SKM-1 treated with dmso at 0.1 percent for 144 hours (cell line): ENCODE measurements around the gene MALSU1.

Experiments used
- DNase-seq: peaks from one replicate; lab custom pipeline; 2025; ENCODE audit not compliant: unreplicated experiment; lab: John Stamatoyannopoulos, UW

Gene MALSU1

DNA sequence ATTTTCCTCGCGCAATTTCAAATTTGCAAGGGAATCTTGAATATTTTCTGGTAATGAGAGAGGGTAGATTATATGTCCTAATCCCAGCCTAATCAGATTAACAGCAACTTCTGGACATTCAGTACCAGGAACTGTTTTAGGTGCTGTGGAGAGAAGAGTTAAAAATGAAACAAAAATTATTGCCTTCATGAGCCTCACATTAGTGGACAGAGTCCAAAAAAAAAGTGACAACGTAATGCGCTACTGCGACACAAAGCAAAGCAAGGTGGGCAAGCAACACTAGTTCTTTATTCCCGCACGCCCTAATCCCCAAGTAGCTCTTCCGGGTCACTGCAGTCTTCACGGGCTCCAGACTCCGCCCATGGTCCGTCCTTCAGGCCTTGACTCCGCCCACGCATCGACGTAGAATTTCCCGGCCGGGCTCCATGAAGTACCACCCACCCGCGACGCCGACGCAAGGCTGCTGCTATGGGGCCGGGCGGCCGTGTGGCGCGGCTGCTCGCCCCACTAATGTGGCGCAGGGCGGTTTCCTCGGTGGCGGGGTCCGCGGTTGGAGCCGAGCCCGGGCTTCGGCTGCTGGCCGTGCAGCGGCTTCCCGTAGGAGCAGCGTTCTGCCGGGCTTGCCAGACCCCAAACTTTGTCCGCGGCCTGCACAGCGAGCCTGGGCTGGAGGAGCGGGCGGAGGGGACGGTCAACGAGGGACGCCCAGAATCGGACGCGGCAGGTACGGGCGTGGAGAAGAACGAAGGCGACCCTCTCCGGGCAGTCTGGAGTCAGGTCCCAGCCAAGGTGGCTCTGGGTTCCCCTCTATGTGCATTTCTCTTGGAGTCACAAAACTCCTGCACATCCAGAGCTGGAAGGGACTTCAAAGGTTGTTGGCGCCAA is at the start of gene MALSU1:
TSS of gene MALSU1 (plus strand) at position 455 of the 885 bp plus-strand sequence. CDS start at position 469, 14 bp downstream.
- peak; percentile 98 for DNase-seq

- DNase-seq: no peak
Measured at GRCh38 chr7:23249486-23249885, 49.7 kb upstream of the MALSU1 start.

DNA sequence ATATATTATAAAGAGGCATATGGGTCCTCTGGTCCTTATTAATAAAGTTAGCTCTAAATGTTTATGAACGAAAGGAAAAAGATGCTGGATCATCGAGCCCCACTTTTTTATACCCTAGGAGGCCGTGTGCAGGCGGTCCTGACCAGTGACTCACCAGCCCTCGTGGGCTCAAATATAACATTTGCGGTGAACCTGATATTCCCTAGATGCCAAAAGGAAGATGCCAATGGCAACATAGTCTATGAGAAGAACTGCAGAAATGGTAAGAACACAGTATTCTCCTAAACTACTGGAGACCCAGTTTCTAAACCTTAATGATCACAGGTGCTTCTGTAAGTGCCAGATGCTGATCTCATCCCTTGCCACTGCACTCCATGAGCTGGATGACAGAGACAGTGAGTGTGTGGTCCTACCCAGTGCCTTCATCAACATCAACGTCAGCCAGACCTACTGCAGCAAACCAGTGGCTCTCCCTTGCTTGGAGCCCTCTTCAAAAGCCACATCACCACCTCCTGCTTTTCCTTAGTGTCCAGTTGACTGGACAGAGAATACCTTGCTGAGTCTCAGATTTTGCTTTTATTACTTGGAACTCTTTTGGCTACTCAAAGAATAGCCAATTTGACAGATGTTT is 45.0 kb upstream of the MALSU1 start:
- DNase-seq: no peak

DNA sequence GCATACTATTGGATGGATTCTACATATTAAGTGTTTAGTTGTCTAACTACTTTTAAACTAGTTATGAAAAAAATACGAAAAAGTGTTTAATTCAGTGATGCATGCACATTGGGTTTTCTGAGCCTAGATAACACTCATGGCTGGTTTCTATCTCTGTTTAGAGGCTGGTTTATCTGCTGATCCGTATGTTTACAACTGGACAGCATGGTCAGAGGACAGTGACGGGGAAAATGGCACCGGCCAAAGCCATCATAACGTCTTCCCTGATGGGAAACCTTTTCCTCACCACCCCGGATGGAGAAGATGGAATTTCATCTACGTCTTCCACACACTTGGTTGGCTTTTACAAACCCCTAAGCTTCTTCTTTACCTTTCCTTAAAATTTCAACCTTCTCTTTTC is 42.4 kb upstream of the MALSU1 start:
- DNase-seq: no peak

DNA sequence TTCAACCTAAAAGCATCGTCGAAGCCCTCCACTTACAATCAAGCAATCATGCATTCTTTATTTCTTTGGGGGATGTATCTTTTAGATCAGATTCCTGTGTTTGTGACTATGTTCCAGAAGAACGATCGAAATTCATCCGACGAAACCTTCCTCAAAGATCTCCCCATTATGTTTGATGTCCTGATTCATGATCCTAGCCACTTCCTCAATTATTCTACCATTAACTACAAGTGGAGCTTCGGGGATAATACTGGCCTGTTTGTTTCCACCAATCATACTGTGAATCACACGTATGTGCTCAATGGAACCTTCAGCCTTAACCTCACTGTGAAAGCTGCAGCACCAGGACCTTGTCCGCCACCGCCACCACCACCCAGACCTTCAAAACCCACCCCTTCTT is 38.8 kb upstream of the MALSU1 start:
- DNase-seq: no peak

- peak; percentile 62 for DNase-seq
Measured at GRCh38 chr7:23261843-23262452, 37.2 kb upstream of the MALSU1 start.

- no peak for DNase-seq
Measured at GRCh38 chr7:23264916-23265458, 34.2 kb upstream of the MALSU1 start.

- DNase-seq: no peak
Measured at GRCh38 chr7:23266918-23267317, 32.2 kb upstream of the MALSU1 start.

DNA sequence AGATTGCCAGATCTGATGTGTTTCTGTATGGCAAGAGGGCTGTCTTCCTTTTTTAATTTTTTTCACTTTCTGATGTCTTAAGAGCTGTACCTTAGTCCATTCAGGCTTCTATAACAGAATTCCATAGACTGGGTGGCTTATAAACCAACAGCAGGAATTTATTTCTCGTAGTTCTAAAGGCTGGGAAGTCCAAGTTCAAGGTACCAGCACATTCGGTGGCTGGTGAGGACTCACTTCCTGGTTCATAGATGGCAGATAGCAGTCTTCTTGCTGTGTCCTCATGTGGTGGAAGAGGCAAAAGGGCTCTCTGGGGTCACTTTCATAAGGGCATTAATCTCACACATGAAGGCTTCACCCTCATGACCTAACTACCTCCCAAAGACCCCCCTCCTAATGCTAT is 31.8 kb upstream of the MALSU1 start:
- no peak for DNase-seq

- no peak for DNase-seq
Measured at GRCh38 chr7:23268167-23268566, 31.0 kb upstream of the MALSU1 start.

GRCh38 chr7:23268746-23269145 is 30.4 kb upstream of the MALSU1 start:
- no peak for DNase-seq

- DNase-seq: no peak
Measured at GRCh38 chr7:23272275-23272674, 26.9 kb upstream of the MALSU1 start.

DNA sequence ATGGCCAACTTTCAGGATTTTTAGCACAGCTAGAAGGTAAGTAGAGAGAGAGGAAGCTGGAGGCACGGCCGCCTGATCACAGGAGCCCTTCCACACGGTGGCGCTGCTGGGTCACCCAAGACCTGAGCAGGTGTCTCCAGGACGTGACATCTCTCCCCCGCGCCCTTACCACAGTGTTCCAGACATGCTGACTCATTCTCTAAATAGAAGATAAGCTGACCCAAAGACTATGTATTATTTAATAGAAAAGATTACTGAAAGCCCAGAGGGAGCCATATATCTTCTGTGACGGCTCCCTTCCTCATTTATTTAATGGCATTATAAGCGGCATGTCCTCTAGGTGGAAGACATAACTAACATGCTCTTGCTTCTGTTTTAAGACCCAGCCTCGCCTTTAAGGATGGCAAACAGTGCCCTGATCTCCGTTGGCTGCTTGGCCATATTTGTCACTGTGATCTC is 26.0 kb upstream of the MALSU1 start:
- DNase-seq: peak; percentile 74

GRCh38 chr7:23275912-23276311 is 23.2 kb upstream of the MALSU1 start:
- DNase-seq: no peak

GRCh38 chr7:23276376-23276775 is 22.8 kb upstream of the MALSU1 start:
- DNase-seq: peak; percentile 45

DNA sequence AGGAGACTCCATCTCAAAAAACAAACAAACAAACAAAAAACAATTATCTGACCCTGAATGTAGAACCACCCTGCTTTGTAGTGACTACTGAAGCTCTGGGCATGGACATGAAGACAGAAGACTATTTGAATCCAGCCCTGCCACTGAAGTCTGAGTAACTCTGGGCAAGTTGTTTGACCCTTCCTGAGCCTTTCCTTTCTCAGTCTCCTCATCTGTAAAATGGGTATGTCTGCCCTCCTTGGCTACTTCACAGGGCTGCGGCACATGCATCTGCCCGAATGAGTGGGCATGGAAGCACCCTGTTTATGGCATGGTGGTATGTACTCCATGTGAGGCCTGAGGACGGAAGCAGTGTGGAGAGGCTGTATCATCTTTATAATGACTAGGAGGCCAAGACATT is 22.2 kb upstream of the MALSU1 start:
- no peak for DNase-seq

DNA sequence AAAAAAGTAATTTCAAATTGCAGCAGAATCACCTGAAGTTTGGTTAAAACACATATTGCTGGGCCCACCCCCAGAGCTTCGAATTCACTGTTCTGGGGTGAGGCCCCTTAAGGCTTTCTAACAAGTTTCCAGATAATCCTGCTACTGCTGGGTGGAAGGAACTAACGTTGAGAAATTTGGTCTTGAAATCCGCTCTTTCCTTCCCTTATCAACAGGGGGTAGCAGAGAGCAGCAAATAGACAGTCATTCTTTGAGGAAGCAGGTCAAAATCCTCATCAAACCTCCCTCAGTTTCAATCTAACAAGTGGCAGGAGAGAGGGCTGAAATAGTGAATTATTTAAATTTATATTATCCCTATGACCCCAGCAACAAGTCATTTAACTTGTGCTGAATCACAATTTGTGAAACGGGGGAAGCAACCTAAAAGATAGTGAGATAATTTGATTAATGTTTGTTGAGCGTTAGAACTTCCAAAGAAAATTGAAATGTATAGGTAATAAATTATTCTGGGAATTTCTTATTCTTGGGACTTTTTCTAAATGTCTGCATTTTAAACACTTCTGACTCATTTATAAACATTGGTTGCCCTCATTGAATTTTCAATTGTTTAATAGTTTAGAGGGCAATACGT is 21.7 kb upstream of the MALSU1 start:
- DNase-seq: peak; percentile 85

GRCh38 chr7:23279819-23280525 is 19.2 kb upstream of the MALSU1 start:
- no peak for DNase-seq

GRCh38 chr7:23283086-23283485 is 16.1 kb upstream of the MALSU1 start:
- DNase-seq: no peak

GRCh38 chr7:23284871-23285270 is 14.3 kb upstream of the MALSU1 start:
- DNase-seq: no peak
